Activated T-cell treated with anti-CD3 and anti-CD28 coated beads for 24 hours (primary cell): ENCODE measurements around the gene COG5.

Experiments used
- DNase-seq: peaks from one replicate; pipeline ENCODE4 v3.0.0-alpha.2; 2020; ENCODE audit warnings: low read depth

Gene COG5

DNA sequence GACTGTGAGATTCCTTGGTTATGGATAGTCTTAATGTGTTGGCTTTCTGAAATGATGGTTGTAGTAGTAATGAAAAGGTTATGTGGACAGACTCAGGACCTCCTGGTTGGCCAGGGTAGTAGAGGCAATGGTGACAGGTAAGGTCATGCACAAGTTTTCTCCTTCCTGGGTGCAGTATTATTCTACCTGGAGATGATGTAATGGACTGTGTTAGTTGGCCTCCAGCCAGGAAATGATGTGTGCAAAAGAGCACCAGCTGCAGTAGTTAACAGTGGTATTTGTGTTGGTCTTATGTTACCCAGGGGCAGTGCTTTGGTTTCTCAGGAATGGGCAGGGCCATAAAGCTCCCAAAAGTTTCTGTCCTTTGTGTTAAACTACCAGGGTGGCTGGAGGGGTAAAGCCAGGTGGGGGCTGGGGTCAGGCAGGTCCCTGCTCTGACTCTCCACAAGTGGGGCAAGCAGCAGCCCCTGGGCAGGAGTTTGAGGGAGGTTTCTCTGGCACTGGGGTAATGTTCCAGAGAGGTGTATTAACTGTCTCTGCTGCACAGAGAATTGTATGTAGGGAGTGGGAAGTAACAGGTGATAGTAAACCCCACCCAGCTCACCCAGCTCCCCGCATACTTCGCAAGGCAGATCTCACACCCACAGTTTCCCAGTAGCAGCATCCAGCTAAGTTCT lies 57.6 kb downstream of the COG5 start:
- DNase-seq: no peak

DNA sequence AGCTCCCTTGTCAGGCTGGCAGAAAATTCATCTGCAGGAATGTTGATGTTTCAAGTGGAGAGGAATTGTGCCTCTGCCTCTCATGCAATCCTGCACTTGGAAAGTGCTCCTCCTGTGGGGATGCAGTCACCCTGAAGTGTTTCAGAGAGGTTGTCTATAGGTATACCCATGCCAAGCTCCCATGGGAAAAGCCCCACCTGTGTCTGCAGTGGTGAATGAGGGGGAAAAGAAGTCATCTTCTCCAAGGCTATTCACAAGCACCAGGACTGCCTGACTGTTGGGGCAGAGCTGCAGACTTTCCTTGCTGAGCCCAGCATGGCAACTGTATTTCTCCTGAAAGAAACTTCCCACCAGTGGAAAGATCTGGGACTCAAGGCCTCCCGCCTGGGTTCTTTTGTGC lies 58.4 kb downstream of the COG5 start:
- DNase-seq: no peak

DNA sequence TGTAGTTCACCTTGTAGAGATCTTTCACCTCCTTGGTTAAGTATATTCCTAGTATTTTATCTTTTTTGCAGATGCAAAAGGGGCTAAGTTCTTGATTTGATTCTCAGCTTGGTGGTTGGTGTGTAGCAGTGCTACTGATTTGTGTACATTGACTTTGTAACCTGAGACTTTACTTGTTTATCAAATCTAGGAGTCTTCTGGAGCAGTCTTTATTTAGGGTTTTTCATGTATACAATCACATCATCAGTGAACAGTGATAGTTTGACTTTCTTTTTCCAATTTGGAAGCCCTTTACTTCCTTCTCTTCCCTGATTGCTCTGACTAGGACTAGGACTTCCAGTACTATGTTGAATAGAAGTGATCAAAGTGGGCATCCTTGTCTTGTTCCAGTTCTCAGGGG lies 60.0 kb downstream of the COG5 start:
- DNase-seq: no peak

DNA sequence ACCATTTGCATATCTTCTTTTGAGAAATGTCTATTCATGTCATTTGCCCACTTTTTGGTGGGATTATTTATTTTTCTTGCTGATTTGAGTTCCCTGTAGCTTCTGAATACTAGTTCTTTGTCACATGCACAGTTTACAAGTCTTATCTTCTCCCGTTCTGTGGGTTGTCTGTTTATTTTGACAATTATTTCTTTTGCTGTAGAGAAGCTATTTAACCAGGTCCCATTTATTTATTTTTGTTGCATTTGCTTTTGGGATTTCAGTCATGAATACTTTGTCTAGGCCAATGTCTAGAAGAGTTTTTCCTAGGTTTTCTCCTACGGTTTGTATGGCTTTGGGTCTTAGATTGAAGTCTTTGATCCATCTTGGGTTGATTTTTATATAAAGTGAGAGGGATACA lies 60.9 kb downstream of the COG5 start:
- no peak for DNase-seq

DNA sequence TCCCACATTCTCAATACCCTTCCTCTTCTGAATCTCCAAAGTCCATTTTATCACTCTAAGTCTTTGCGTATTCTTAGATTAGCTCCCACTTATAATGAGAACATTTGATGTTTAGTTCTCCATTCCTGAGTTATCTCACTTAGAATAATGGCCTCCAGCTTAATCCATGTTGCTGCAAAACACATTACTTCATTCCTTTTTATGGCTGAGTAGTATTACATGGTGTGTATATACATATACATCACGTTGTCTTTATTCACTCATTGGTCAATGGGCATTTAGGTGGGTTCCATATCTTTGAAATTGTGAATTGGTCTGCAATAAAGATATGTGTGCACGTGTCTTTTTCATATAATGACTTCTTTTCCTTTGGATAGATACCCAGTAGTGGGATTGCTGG lies 61.6 kb downstream of the COG5 start:
- DNase-seq: no peak

DNA sequence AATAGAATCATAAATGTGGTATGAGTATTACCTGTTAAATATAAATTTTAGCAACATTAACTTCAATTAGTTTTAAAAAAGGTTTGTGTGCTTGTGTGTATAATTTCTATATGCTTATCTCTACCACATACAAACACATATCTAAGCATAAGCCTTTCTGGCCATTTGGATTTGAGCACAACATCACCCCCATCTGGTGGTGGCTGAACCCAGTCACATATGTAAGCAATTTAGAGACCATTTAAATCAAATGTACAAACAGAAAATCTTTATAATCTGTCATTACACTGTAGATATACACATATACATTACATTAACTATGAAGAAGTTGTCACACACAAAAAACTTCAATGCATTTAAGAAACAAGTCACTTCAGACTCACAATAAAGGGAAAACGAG lies 62.1 kb downstream of the COG5 start:
- no peak for DNase-seq

DNA sequence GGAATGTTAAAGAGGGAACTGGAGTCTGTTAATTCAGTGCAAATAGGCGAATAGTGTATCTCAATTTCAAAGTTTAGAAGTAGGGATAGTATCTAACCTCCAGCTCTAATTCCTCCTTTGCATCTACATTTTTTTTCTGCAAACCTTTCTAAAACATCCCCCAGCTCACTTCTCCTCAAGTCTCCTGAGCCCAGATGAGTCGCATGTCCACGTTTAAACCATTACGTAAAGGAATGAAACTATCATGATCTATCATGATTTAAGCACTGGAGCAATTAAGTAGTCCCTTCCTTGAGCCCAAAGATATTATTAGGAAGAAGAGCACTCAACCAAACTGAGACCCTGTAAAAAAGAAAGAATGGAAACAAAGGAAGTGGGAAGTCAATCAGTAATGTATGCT lies 64.0 kb downstream of the COG5 start:
- no peak for DNase-seq

DNA sequence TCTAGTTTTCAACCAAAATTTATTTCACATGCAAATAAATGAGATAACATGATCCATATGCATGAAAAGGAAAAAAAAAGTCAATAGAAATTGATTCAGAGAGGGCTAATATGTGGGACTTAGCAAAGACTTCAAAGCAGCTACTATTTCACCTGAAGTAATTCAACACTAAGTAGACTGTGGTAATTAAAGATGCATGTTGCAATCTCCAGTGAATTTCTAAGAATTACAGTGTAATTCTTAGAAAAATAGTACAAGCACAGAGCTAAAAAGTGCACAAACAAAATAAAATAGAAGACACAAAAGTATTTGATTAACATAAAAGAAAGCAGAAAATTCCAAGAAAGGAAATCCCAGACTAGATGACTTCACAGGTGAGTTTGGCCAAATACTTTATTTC lies 68.2 kb downstream of the COG5 start:
- DNase-seq: no peak

DNA sequence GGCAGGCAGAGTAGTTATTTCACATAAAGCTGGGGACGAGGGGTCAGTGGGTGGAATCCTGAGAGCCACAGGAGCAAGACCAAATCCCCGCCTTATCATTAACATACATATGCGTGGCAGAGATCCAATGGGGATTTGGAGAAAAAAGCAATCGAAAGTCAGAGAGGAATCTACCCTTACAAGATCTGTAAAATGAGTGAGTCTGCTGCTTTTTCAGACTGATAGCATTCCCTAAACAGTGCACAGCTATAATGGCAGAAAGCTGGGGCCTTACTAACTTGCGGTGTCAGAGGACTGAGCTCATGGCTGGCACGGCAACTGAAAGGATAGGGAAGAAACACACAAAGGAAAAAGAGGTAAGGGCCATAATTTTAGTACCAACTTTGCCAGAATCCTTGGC lies 68.8 kb downstream of the COG5 start:
- DNase-seq: no peak

DNA sequence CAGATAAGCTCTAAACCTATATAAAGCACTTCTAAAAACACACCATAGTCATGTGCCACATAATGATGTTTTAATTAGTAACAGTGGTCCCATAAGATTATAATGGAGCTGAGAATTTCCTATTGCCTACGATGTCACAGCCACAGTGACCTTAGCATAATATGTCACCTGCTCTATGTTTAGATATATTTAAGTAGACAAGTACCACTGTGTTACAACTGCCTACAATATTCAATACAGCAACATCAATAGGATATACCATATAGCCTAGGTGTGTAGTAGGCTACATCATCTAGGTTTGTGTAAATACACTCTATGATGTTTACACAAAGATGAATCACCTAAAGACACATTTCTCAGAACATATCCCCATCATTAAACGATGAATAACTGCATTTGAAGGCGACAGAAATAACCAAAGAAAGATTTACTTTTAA lies 69.4 kb downstream of the COG5 start:
- DNase-seq: no peak

DNA sequence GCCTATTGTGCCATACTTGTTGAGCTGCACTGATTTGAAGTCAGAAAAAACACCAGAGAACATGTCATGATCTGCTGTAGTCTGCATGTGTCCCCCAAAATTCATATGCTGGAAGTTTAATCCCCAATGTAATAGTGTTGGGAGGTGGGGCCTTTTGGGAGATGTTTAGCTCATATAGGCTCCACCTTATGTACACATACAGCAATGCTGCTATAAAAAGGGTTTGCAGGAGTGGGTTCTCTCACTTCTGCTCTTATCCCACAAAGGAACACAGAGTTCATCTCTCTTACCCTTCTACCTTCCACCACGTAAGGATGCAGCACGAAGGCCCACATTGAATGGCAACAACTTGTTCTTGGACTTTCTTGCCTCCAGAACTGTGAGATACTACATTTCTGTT lies 70.8 kb downstream of the COG5 start:
- DNase-seq: no peak

DNA sequence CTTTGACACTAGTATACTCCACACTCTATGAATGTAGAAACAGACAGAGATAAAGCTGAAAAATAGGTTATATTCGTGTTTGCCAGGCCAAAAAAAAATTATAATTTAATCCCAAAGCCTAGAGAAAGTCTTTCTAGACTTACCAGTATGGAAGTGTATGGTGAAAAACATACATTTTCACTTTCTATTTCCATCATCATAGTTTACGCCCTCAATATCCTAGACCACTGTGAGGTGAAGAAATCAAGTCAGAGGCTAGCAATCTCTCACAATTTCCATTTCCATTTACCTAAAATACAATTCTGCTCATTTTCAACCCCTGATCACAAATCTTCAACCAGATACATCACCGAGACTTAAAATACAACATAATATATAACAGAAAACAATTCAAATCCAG lies 77.7 kb downstream of the COG5 start:
- DNase-seq: no peak

DNA sequence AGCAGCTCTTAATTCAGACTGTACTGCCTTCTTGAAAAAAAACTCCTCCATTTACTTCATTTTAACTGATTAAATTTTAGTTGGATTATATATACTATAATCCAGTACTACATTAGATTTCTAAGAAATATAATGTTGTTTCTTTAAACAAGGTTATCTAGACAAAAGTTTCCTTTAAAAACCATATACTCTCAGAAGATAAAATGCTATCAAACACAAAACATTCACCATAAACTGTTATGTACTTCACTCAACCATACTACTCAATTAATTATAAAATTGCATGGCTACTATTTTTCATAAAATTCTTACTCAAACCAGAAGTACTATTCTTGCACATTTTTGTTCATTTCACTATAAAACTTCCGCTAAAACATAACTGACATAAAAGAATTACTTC lies 81.1 kb downstream of the COG5 start:
- no peak for DNase-seq

DNA sequence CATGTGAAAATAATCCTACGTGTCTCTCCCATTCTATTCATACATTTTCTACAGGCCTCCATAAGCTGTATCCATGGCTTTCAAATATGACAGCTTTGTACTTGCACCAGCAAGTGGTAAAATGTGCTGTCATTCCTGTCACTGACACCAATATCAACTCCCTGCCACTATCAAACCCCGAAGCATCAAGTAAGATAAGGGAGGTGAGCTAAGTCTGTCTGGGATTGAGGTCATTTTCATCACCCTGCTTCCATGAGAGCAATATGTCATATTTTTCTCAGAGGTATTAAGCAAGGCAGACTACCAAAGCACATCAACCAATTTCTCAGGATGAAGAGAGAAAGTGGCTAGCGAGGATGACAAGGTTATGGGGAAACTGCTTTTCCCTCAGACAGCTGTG lies 82.8 kb downstream of the COG5 start:
- no peak for DNase-seq

DNA sequence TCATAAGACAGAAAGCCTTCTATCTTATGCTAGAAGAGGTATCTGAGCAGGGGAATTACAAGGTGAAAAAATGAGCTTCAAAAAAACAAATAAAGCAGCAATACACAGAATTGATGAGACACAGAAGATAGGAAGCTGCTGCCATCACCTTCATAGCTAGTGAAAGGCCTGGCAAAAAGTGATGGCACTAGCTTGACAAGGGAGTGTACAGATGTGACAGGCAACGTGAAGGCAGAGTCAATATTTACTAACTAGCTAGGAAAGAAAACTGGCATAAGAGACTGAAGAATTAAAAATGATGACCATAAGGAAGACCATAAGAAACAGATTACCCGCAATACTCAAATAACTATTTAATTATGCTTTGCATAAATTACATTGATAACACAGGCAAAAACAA lies 84.4 kb downstream of the COG5 start:
- DNase-seq: no peak

DNA sequence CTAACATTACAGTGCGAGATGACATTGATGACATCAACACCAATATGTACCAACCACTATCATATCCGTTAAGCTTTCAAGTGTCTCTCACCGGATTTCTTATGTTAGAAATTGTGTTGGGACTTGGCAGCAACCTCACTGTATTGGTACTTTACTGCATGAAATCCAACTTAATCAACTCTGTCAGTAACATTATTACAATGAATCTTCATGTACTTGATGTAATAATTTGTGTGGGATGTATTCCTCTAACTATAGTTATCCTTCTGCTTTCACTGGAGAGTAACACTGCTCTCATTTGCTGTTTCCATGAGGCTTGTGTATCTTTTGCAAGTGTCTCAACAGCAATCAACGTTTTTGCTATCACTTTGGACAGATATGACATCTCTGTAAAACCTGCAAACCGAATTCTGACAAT lies 89.6 kb downstream of the COG5 start:
- no peak for DNase-seq

DNA sequence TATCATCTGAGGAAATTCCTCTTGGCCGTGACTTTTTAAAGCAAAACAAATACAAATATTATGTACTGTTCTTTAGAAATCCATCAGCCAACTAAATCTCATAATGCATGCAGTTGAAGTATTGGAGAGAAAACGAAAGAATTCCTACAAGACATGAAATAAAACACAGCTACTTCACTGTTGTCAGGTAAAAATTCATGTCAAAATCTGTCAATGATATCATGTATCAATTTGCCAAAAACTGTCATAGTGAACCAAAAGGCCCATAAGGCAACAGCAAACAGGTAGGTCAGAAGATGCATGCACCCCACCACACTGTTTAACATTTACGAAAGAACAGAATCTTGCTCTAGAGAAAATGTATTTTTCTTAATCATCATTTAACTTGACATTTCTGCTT lies 91.6 kb downstream of the COG5 start:
- DNase-seq: no peak

DNA sequence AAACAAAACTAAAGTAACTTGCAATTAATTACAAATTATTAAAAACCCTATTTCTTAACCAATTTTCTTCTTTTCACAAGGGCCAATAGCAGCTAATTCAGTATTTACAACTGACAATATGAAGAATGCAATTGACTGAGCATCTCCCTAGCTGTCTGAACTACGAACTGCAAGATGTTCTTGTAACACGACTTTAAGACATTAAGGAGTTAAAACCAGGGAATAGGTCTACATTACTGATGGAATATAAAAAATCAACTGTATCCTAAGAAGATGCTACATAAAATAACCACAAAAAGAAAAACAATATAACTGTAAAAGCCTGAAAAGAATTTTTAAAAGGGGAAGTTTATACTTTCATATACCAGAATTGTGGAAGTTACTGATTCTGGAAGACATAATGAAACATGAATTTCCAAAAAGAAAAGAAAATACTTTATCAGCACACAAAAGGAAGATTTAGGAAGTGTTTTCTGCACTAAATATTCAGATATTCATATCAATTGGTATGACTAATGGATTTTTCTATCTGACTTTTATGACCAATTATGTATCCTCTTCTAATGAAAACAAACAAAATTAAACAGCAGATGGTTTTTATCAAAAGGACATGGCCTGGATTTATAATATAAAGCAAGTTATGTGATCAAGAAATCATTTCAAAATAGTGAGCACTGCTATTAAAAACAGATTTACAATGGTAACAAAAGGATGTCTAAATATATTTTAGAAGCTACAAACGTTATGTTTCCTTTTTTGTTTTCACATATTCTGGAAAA lies 92.2 kb downstream of the COG5 start:
- DNase-seq: no peak

DNA sequence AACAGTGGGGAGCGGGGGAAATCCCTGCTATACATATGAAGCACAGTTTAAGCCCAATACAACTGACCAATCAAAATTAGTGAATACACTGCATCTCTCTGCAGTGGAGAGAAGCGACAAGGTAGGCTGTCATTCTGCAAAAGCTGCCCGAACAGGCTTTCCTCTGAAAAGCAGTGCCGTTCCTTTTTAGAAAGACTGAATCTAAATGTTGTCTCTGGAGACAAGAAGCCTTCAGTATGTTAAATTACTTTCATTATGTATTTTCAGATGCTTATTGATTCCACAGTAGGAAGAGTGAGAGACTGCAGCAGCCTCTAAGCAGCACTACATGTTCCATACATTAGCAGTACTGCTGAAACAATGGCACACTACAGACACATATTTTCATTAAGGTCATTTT lies 93.8 kb downstream of the COG5 start, which contains the start of gene GPR22:
GPR22 (plus strand) TSS at position 129 of the 400 bp plus-strand sequence. CDS start 4,004 bp downstream, outside the sequence.
- no peak for DNase-seq

DNA sequence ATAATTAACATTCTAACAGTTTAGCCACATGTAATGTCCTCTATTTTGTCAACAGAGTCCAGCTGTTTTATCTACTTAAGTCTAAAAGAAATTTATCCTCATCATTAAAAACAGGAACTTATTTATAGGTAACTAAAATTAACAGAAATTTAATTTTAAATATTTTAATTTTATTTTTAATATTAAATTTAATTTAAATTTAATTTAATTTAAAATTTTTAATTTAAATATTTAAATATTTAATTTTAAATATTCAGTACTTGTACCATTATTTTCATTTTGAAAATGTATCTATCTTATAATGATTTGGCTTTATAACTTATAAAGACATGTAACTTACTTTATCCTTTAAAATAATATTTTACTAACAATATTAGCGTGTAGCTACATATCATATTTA lies 94.9 kb downstream of the COG5 start:
- DNase-seq: no peak

DNA sequence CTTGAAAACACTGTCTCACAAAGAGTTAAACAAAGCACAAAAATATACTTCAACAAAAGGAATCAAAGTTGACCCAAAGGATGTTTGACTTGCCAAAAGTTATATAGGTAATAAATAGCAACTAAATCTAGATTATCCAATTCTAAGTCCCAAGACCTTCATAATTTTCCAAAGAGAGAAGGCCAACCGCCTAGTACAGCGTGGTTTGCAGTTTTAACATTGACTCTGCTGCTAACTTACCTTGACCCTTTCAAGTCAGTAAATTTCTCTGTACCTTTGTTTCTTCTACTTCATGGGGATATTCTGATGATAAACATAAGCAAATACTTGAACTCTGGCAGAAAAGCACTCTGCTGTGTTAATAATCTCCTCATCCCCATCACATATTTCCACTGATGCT lies 95.7 kb downstream of the COG5 start:
- no peak for DNase-seq

DNA sequence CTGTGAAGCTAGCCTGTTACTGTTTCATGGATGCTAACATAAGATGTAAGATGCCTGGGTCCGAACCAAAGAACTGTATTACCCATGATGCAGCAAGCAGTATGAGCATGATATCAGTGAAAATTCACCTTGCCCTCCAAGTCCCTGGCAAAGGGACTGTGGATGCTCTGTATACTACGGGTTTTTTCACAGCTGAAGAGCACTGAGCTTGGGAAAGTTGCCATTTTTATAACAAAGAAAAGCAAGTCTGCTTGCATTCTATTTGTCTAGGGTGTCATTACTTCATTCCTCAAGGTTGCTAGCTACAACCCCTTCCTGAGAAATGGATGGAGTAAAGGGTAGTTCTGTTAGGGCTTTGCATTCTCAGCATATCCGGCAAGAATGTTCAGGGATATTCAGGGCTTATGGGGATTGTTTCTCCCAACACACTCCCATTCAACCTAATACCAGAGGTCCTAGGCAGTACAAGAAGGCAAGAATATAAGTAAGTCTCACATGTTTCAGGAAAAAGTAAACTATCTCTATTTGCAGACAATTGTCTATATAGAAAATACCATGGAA lies 99.0 kb downstream of the COG5 start:
- DNase-seq: no peak
